OCI-LY1 (cell line): ENCODE results near the gene TCL1B.

ENCODE experiments used
- EZH2 ChIP-seq: fragments of 200-600 bp; sonication (generic), shearing (Covaris generic); IDR thresholded peaks from 2 replicates; pipeline ENCODE4 v1.8.0; 2017; ENCODE audit warnings: borderline replicate concordance, mixed run types, mild to moderate bottlenecking, antibody characterized with exemption, low read length, moderate library complexity, mixed read lengths
- TF ChIP-seq, protein P1 (sequence below): fragments of 200-600 bp; sonication (generic), shearing (Covaris generic); IDR thresholded peaks from 2 replicates; pipeline ENCODE4 v1.5.1; 2017; ENCODE audit warnings: mild to moderate bottlenecking, antibody characterized with exemption, low read length, moderate library complexity, mixed read lengths

- TF ChIP-seq, protein P1, sequence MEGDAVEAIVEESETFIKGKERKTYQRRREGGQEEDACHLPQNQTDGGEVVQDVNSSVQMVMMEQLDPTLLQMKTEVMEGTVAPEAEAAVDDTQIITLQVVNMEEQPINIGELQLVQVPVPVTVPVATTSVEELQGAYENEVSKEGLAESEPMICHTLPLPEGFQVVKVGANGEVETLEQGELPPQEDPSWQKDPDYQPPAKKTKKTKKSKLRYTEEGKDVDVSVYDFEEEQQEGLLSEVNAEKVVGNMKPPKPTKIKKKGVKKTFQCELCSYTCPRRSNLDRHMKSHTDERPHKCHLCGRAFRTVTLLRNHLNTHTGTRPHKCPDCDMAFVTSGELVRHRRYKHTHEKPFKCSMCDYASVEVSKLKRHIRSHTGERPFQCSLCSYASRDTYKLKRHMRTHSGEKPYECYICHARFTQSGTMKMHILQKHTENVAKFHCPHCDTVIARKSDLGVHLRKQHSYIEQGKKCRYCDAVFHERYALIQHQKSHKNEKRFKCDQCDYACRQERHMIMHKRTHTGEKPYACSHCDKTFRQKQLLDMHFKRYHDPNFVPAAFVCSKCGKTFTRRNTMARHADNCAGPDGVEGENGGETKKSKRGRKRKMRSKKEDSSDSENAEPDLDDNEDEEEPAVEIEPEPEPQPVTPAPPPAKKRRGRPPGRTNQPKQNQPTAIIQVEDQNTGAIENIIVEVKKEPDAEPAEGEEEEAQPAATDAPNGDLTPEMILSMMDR: no peak
- TF ChIP-seq EZH2: no peak
Measured at GRCh38 chr14:95695051-95695450, 8.8 kb downstream of the TCL1B start.
